Loucy (cell line): ENCODE data around the gene BLOC1S3.

Source experiments
- CTCF ChIP-seq: fragments of 200-600 bp; sonication (generic); conservative IDR thresholded peaks from 2 replicates; pipeline ENCODE4 v1.5.1; 2014; ENCODE audit warnings: mild to moderate bottlenecking, antibody characterized with exemption, low read length
- EZH2phosphoT487 ChIP-seq: fragments of 200-600 bp; IDR thresholded peaks from 2 replicates; pipeline ENCODE4 v1.6.1; 2018; ENCODE audit warnings: antibody characterized with exemption, mild to moderate bottlenecking, moderate library complexity, borderline replicate concordance

- TF ChIP-seq CTCF, result no peak
- TF ChIP-seq EZH2phosphoT487, result no peak
Observed at GRCh38 chr19:45156011-45156630, 22.5 kb upstream of the BLOC1S3 start.
